ENCODE data around the gene BEAN1. TPM values are rescaled to one million over a fixed set of nuclear protein-coding genes. Genes with fewer than 3 reads are reported as not detected.

Gene BEAN1
- total RNA-seq, 1 donor = 0.36 TPM

- TF ChIP-seq CTCF (IDR thresholded peaks at IDR 0.05; ENCODE audit: extremely low read depth, low read depth, low read length) = no peak
- H3K4me2 ChIP-seq (ENCODE audit: insufficient read depth, low read length) = peak overlapping the region; percentile 46
- DNase-seq (ENCODE audit: insufficient read length, low spot score, missing footprints) = no peak
- H2AFZ ChIP-seq (ENCODE audit: low read length) = no peak overlapping the region
- no peaks in the 10 kb centered on the region for H3K79me2 ChIP-seq (ENCODE audit: insufficient read depth, low read length)
- no peaks in the 10 kb centered on the region for H4K20me1 ChIP-seq (ENCODE audit: insufficient read depth, low read length)
- peaks cover 25% of the 10 kb centered on the region for H3K4me1 ChIP-seq (ENCODE audit: insufficient read depth, low read length)
- no peaks in the 10 kb centered on the region for H3K9me3 ChIP-seq (ENCODE audit: low read depth, low read length)
- H3K36me3 ChIP-seq (ENCODE audit: insufficient read depth, low read length) = no peaks in the 10 kb centered on the region
- H3K4me3 ChIP-seq (ENCODE audit: insufficient read depth, low read length) = no peak overlapping the region
- peaks cover 15% of the 10 kb centered on the region for H3K27me3 ChIP-seq (ENCODE audit: insufficient read depth, low read length)
- peak overlapping the region; percentile 64 for H3K27ac ChIP-seq (ENCODE audit: low read depth, low read length)
Measured at GRCh38 chr16:66409156-66409555, 17.9 kb upstream of the BEAN1 start.

DNA sequence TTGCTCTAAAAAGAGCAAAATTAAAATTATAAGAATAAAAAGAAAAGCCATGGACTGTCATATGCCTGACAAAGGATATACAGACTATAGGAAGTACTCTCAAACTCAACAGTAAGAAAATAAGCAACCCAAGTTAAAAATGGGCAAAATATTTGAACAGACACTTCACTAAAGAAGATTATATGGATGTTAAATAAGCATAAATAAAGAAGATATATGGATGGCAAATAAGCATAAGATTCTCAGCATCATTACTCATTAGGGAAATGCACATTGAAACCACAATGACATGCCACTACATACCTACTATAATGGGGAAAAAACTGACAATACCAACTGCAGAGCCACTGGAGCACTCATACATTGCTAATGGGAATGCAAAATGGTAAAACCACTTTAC lies 14.9 kb upstream of the BEAN1 start:
- no peak overlapping the region for H2AFZ ChIP-seq (ENCODE audit: low read length)
- no peaks in the 10 kb centered on the region for H3K9me3 ChIP-seq (ENCODE audit: low read depth, low read length)
- H3K4me3 ChIP-seq (ENCODE audit: insufficient read depth, low read length) = no peak overlapping the region
- no peaks in the 10 kb centered on the region for H3K79me2 ChIP-seq (ENCODE audit: insufficient read depth, low read length)
- H3K4me2 ChIP-seq (ENCODE audit: insufficient read depth, low read length) = no peak overlapping the region
- H3K27me3 ChIP-seq (ENCODE audit: insufficient read depth, low read length) = no peaks in the 10 kb centered on the region
- H3K27ac ChIP-seq (ENCODE audit: low read depth, low read length) = no peak overlapping the region
- no peaks in the 10 kb centered on the region for H3K36me3 ChIP-seq (ENCODE audit: insufficient read depth, low read length)
- H3K4me1 ChIP-seq (ENCODE audit: insufficient read depth, low read length) = peaks cover 33% of the 10 kb centered on the region
- DNase-seq (ENCODE audit: insufficient read length, low spot score, missing footprints) = no peak
- H4K20me1 ChIP-seq (ENCODE audit: insufficient read depth, low read length) = no peaks in the 10 kb centered on the region
- TF ChIP-seq CTCF (IDR thresholded peaks at IDR 0.05; ENCODE audit: extremely low read depth, low read depth, low read length) = no peak

GRCh38 chr16:66414891-66415290 lies 12.2 kb upstream of the BEAN1 start:
- H3K36me3 ChIP-seq (ENCODE audit: insufficient read depth, low read length) = no peaks in the 10 kb centered on the region
- H3K9me3 ChIP-seq (ENCODE audit: low read depth, low read length) = no peaks in the 10 kb centered on the region
- TF ChIP-seq CTCF (IDR thresholded peaks at IDR 0.05; ENCODE audit: extremely low read depth, low read depth, low read length) = no peak
- peaks cover 18% of the 10 kb centered on the region for H3K4me1 ChIP-seq (ENCODE audit: insufficient read depth, low read length)
- H3K4me2 ChIP-seq (ENCODE audit: insufficient read depth, low read length) = no peak overlapping the region
- DNase-seq (ENCODE audit: insufficient read length, low spot score, missing footprints) = no peak
- no peaks in the 10 kb centered on the region for H3K27me3 ChIP-seq (ENCODE audit: insufficient read depth, low read length)
- no peaks in the 10 kb centered on the region for H3K79me2 ChIP-seq (ENCODE audit: insufficient read depth, low read length)
- no peaks in the 10 kb centered on the region for H4K20me1 ChIP-seq (ENCODE audit: insufficient read depth, low read length)
- H2AFZ ChIP-seq (ENCODE audit: low read length) = no peak overlapping the region
- no peak overlapping the region for H3K4me3 ChIP-seq (ENCODE audit: insufficient read depth, low read length)
- no peak overlapping the region for H3K27ac ChIP-seq (ENCODE audit: low read depth, low read length)

GRCh38 chr16:66416136-66416535 lies 11.0 kb upstream of the BEAN1 start:
- H3K4me2 ChIP-seq (ENCODE audit: insufficient read depth, low read length) = no peak overlapping the region
- H2AFZ ChIP-seq (ENCODE audit: low read length) = no peak overlapping the region
- no peak overlapping the region for H3K4me3 ChIP-seq (ENCODE audit: insufficient read depth, low read length)
- TF ChIP-seq CTCF (IDR thresholded peaks at IDR 0.05; ENCODE audit: extremely low read depth, low read depth, low read length) = no peak
- DNase-seq (ENCODE audit: insufficient read length, low spot score, missing footprints) = no peak
- peaks cover 22% of the 10 kb centered on the region for H3K4me1 ChIP-seq (ENCODE audit: insufficient read depth, low read length)
- no peaks in the 10 kb centered on the region for H3K36me3 ChIP-seq (ENCODE audit: insufficient read depth, low read length)
- H3K27ac ChIP-seq (ENCODE audit: low read depth, low read length) = no peak overlapping the region
- H3K79me2 ChIP-seq (ENCODE audit: insufficient read depth, low read length) = no peaks in the 10 kb centered on the region
- H4K20me1 ChIP-seq (ENCODE audit: insufficient read depth, low read length) = no peaks in the 10 kb centered on the region
- no peaks in the 10 kb centered on the region for H3K27me3 ChIP-seq (ENCODE audit: insufficient read depth, low read length)
- no peaks in the 10 kb centered on the region for H3K9me3 ChIP-seq (ENCODE audit: low read depth, low read length)

Data from osteoblast (primary cell).